ENCODE data around the gene KCTD6. TPM values are rescaled to one million over a fixed set of nuclear protein-coding genes. Genes with fewer than 3 reads are reported as not detected.

Gene KCTD6
- total RNA-seq, 1 experiment from 2014 or later: 12.0 TPM

- BruUV-seq (replicated peaks): no TSS peak
- ATAC-seq: no peak
- H3K9me2 ChIP-seq (ENCODE audit: insufficient read depth): no peaks in the 10 kb centered on the region
- peaks cover 11 to 28% of the 10 kb centered on the region in 2 experiments for H3K4me1 ChIP-seq (ENCODE audit: control insufficient read depth in 1 of 2, insufficient read depth in 2 of 2, low read length in 2 of 2)
- H3K9ac ChIP-seq (ENCODE audit: low read length): no peak overlapping the region
- no peaks in the 10 kb centered on the region for H3K27me3 ChIP-seq (ENCODE audit: insufficient read depth, low read length)
- no peaks in the 10 kb centered on the region for H3K36me3 ChIP-seq (ENCODE audit: control insufficient read depth in 1 of 2, insufficient read depth in 2 of 2, low read length in 2 of 2)
- H2AFZ ChIP-seq (ENCODE audit: low read depth, low read length, poor library complexity, severe bottlenecking): no peak overlapping the region
- H3K4me2 ChIP-seq (ENCODE audit: low read length): no peak overlapping the region
- POLR2A ChIA-PET: no interaction called here
- intact Hi-C loops (cut with micrococcal nuclease): no loop called here
- H4K20me1 ChIP-seq (ENCODE audit: insufficient read depth): no peaks in the 10 kb centered on the region
- H3K9me3 ChIP-seq (ENCODE audit: control insufficient read depth in 1 of 2, insufficient read depth in 1 of 2, low read depth in 1 of 2, low read length in 2 of 2): no peaks in the 10 kb centered on the region
- TF ChIP-seq, protein P1, sequence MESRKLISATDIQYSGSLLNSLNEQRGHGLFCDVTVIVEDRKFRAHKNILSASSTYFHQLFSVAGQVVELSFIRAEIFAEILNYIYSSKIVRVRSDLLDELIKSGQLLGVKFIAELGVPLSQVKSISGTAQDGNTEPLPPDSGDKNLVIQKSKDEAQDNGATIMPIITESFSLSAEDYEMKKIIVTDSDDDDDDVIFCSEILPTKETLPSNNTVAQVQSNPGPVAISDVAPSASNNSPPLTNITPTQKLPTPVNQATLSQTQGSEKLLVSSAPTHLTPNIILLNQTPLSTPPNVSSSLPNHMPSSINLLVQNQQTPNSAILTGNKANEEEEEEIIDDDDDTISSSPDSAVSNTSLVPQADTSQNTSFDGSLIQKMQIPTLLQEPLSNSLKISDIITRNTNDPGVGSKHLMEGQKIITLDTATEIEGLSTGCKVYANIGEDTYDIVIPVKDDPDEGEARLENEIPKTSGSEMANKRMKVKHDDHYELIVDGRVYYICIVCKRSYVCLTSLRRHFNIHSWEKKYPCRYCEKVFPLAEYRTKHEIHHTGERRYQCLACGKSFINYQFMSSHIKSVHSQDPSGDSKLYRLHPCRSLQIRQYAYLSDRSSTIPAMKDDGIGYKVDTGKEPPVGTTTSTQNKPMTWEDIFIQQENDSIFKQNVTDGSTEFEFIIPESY (IDR thresholded peaks at IDR 0.05; ENCODE audit: extremely low read depth, insufficient replicate concordance, low read length): no peak
- TF ChIP-seq, protein P2, sequence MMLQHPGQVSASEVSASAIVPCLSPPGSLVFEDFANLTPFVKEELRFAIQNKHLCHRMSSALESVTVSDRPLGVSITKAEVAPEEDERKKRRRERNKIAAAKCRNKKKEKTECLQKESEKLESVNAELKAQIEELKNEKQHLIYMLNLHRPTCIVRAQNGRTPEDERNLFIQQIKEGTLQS (IDR thresholded peaks at IDR 0.05): no peak
- TF ChIP-seq CBX3 (IDR thresholded peaks at IDR 0.05; ENCODE audit: low read depth) (no peak), ZNF274 (IDR thresholded peaks at IDR 0.05; ENCODE audit: low read depth, low read length) (no peak), JUND (IDR thresholded peaks at IDR 0.05) (no peak), TCF7L2 (IDR thresholded peaks at IDR 0.05; ENCODE audit: borderline replicate concordance, extremely low read depth, insufficient read depth, insufficient read length) (no peak), SIN3A (IDR thresholded peaks at IDR 0.05; ENCODE audit: low read depth) (no peak)
- RAD21 ChIA-PET (ENCODE audit: low non-redundant PET in 1 of 2, low total read pairs in 2 of 2, uncharacterized antibody in 2 of 2, unreplicated experiment in 2 of 2): no interaction called here
- CTCF ChIA-PET: no interaction called here
- no peak overlapping the region for H3K27ac ChIP-seq (ENCODE audit: low read depth, low read length)
- no peak for DNase-seq (ENCODE audit: low read depth, low spot score)
- H3K79me2 ChIP-seq (ENCODE audit: insufficient read depth, low read length): no peaks in the 10 kb centered on the region
- no peak overlapping the region for H3K4me3 ChIP-seq (replicated peaks in 1 of 2; ENCODE audit: low read depth in 1 of 2, low read length in 2 of 2)
These were observed 38.5 kb downstream of the KCTD6 start for GRCh38 chr3:58530354-58530865.

- H3K4me2 ChIP-seq (ENCODE audit: low read length): no peak overlapping the region
- H3K9me3 ChIP-seq (ENCODE audit: control insufficient read depth in 1 of 2, insufficient read depth in 1 of 2, low read depth in 1 of 2, low read length in 2 of 2): no peaks in the 10 kb centered on the region
- intact Hi-C loops (cut with micrococcal nuclease): no loop called here
- no TSS peak for BruUV-seq (replicated peaks)
- H3K79me2 ChIP-seq (ENCODE audit: insufficient read depth, low read length): no peaks in the 10 kb centered on the region
- H3K4me1 ChIP-seq (ENCODE audit: control insufficient read depth in 1 of 2, insufficient read depth in 2 of 2, low read length in 2 of 2): peaks cover 4 to 20% of the 10 kb centered on the region in 2 experiments; a peak in 2 of 4 replicates
- DNase-seq (ENCODE audit: low read depth, low spot score) (no peak), ATAC-seq (no peak)
- ChIA-PET RAD21 (ENCODE audit: low non-redundant PET in 1 of 2, low total read pairs in 2 of 2, uncharacterized antibody in 2 of 2, unreplicated experiment in 2 of 2) (no interaction called here), CTCF (interaction anchor here (0.6 to 1.3 kb wide), 8 partner anchors 8 to 776 kb away, joined by 3 to 10 read pairs (median 4); partner anchors contain the start of genes HTD2 and RPP14), POLR2A (no interaction called here)
- no peaks in the 10 kb centered on the region for H3K36me3 ChIP-seq (ENCODE audit: control insufficient read depth in 1 of 2, insufficient read depth in 2 of 2, low read length in 2 of 2)
- H3K9me2 ChIP-seq (ENCODE audit: insufficient read depth): no peaks in the 10 kb centered on the region
- no peak overlapping the region for H3K27ac ChIP-seq (ENCODE audit: low read depth, low read length)
- no peak overlapping the region for H3K4me3 ChIP-seq (replicated peaks in 1 of 2; ENCODE audit: low read depth in 1 of 2, low read length in 2 of 2)
- no peak overlapping the region for H2AFZ ChIP-seq (ENCODE audit: low read depth, low read length, poor library complexity, severe bottlenecking)
- H3K9ac ChIP-seq (ENCODE audit: low read length): no peak overlapping the region
- no peaks in the 10 kb centered on the region for H4K20me1 ChIP-seq (ENCODE audit: insufficient read depth)
- no peaks in the 10 kb centered on the region for H3K27me3 ChIP-seq (ENCODE audit: insufficient read depth, low read length)
- TF ChIP-seq EZH2phosphoT487 (IDR thresholded peaks at IDR 0.05; ENCODE audit: borderline replicate concordance) (no peak), EZH2 (IDR thresholded peaks at IDR 0.05) (no peak), POLR2A (IDR thresholded peaks at IDR 0.05; ENCODE audit: borderline replicate concordance, extremely low read depth, insufficient read depth, insufficient read length) (no peak), EGR1 (IDR thresholded peaks at IDR 0.05; ENCODE audit: low read depth) (no peak), ZFX (IDR thresholded peaks at IDR 0.05) (no peak), TCF7L2 (IDR thresholded peaks at IDR 0.05; ENCODE audit: borderline replicate concordance, extremely low read depth, insufficient read depth, insufficient read length) (no peak), JUND (IDR thresholded peaks at IDR 0.05) (no peak), CBX3 (IDR thresholded peaks at IDR 0.05; ENCODE audit: low read depth) (no peak), POLR2AphosphoS5 (IDR thresholded peaks at IDR 0.05; ENCODE audit: low read depth, low read length) (no peak), ZNF274 (IDR thresholded peaks at IDR 0.05; ENCODE audit: low read depth, low read length) (no peak), RAD21 (IDR thresholded peaks at IDR 0.05; ENCODE audit: low read depth) (no peak), YY1 (IDR thresholded peaks at IDR 0.05; ENCODE audit: extremely low read depth, insufficient replicate concordance, low read depth, low read length) (no peak)
- TF ChIP-seq, protein P2 (IDR thresholded peaks at IDR 0.05): no peak
- TF ChIP-seq, protein P3, sequence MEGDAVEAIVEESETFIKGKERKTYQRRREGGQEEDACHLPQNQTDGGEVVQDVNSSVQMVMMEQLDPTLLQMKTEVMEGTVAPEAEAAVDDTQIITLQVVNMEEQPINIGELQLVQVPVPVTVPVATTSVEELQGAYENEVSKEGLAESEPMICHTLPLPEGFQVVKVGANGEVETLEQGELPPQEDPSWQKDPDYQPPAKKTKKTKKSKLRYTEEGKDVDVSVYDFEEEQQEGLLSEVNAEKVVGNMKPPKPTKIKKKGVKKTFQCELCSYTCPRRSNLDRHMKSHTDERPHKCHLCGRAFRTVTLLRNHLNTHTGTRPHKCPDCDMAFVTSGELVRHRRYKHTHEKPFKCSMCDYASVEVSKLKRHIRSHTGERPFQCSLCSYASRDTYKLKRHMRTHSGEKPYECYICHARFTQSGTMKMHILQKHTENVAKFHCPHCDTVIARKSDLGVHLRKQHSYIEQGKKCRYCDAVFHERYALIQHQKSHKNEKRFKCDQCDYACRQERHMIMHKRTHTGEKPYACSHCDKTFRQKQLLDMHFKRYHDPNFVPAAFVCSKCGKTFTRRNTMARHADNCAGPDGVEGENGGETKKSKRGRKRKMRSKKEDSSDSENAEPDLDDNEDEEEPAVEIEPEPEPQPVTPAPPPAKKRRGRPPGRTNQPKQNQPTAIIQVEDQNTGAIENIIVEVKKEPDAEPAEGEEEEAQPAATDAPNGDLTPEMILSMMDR (IDR thresholded peaks at IDR 0.05 in 2 of 3, conservative IDR thresholded peaks at IDR 0.05 in 1 of 3; ENCODE audit: borderline replicate concordance in 1 of 3, insufficient read depth in 1 of 3, low read depth in 2 of 3, low read length in 2 of 3): no peak
These were observed 39.7 kb downstream of the KCTD6 start for GRCh38 chr3:58531555-58531954.
